ENCODE data around the gene TGM3.

Gene TGM3

GRCh38 chr20:2335096-2335870 lies 39.5 kb downstream of the TGM3 start:
- H3K4me3 ChIP-seq (ENCODE audit: low read length), result no peak overlapping the region
- DNase-seq (ENCODE audit: low read depth), result no peak
- TF ChIP-seq CTCF (conservative IDR thresholded peaks at IDR 0.05; ENCODE audit: low read length), result no peak

GRCh38 chr20:2336471-2336870 lies 40.7 kb downstream of the TGM3 start:
- TF ChIP-seq CTCF (conservative IDR thresholded peaks at IDR 0.05; ENCODE audit: low read length), result no peak
- no peak overlapping the region for H3K4me3 ChIP-seq (ENCODE audit: low read length)
- DNase-seq (ENCODE audit: low read depth), result no peak

GRCh38 chr20:2337142-2337541 lies 41.3 kb downstream of the TGM3 start:
- no peak for DNase-seq (ENCODE audit: low read depth)
- TF ChIP-seq CTCF (conservative IDR thresholded peaks at IDR 0.05; ENCODE audit: low read length), result no peak
- no peak overlapping the region for H3K4me3 ChIP-seq (ENCODE audit: low read length)

GRCh38 chr20:2338411-2339066 lies 42.7 kb downstream of the TGM3 start:
- no peak for DNase-seq (ENCODE audit: low read depth)
- no peak for TF ChIP-seq CTCF (conservative IDR thresholded peaks at IDR 0.05; ENCODE audit: low read length)
- no peak overlapping the region for H3K4me3 ChIP-seq (ENCODE audit: low read length)

GRCh38 chr20:2340136-2340535 lies 44.3 kb downstream of the TGM3 start:
- no peak overlapping the region for H3K4me3 ChIP-seq (ENCODE audit: low read length)
- no peak for DNase-seq (ENCODE audit: low read depth)
- TF ChIP-seq CTCF (conservative IDR thresholded peaks at IDR 0.05; ENCODE audit: low read length), result no peak

GRCh38 chr20:2340823-2341222 lies 45.0 kb downstream of the TGM3 start:
- no peak overlapping the region for H3K4me3 ChIP-seq (ENCODE audit: low read length)
- TF ChIP-seq CTCF (conservative IDR thresholded peaks at IDR 0.05; ENCODE audit: low read length), result no peak
- no peak for DNase-seq (ENCODE audit: low read depth)

GRCh38 chr20:2341336-2341735 lies 45.5 kb downstream of the TGM3 start:
- no peak for TF ChIP-seq CTCF (conservative IDR thresholded peaks at IDR 0.05; ENCODE audit: low read length)
- DNase-seq (ENCODE audit: low read depth), result no peak
- H3K4me3 ChIP-seq (ENCODE audit: low read length), result no peak overlapping the region

Measured in AG10803 (cell line).